HG02885 (cell line): ENCODE data around the gene FAM193A.
"Not testable (repeated sequence)": the region's sequence is repeated elsewhere in the genome, so short reads cannot be mapped to it uniquely, and the experiment has no call there.

Experiments
- ATAC-seq: cut with Tn5 transposase; IDR thresholded peaks from one replicate; pipeline ENCODE4 v1.9.1; 2021; ENCODE audit warnings: mild to moderate bottlenecking; ENCODE audit not compliant: unreplicated experiment, poor library complexity

Gene FAM193A

GRCh38 chr4:2673157-2673556 is 136.7 kb downstream of the FAM193A start:
- no peak for ATAC-seq

- ATAC-seq: not testable (repeated sequence)
Measured at GRCh38 chr4:2679762-2680161, 143.3 kb downstream of the FAM193A start.

GRCh38 chr4:2684486-2684885 is 148.0 kb downstream of the FAM193A start:
- no peak for ATAC-seq

DNA sequence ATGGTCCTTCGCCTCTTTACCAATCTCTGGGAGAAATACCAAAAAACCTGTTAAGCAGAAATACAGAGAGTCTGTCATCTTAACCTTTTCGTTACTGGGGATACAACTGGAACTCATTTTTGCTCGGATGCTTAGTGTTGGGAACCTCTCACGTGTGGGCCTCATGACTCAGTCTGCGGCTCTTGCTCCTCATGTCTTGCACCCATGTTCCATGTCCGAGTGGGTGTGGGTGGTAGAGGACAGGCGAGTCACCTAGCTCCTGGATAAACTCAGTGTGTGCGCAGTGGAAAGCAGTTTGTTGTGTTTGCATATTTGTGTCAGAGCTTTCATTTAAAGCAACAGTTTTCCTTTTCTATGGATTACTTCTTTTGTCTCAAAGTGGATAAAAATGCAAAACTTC is 149.1 kb downstream of the FAM193A start:
- ATAC-seq: no peak

DNA sequence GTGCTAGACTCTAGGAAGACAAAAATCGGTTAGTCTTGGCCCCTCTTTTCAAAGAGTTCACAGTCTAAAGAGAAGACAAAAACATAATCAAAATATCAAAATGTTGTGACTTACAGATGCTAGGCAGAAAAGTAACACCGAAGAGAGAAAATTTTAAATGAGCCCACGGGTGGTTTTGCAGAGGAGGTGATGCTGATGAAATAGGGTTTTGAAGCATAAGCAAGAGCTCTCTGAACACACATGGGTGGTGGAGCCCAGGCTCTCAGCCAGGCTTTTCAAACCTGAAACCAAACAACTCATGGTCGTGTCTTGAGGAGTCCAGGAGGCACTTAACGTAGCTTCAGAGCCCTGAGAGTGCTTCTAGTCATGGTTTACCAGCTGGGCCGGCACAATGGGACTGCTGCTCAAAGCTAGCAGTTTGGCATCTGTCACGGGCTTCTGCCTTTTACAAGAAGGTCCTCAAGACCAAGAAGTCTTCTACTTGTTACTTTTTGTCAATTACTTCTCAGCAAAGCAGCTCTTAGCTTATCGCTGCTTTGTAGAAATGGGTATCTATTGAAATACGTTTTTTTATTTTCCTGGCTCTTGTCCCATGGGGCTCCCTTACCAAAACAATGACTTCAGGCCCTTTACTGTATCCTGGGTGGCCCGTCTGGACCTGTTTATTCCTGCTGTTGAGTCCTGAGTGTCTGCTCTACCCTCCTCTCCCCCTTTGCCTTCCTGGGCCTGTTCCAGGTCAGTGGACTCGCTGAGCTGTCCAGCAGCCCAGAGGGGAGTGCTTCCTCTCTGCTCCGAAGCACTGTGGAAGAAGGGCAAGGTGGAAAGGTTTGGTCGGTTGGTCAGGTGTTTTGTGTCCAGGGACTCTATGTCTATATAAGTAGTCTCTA is 150.2 kb downstream of the FAM193A start:
- ATAC-seq: no peak

GRCh38 chr4:2688281-2688680 is 151.8 kb downstream of the FAM193A start:
- ATAC-seq: no peak

DNA sequence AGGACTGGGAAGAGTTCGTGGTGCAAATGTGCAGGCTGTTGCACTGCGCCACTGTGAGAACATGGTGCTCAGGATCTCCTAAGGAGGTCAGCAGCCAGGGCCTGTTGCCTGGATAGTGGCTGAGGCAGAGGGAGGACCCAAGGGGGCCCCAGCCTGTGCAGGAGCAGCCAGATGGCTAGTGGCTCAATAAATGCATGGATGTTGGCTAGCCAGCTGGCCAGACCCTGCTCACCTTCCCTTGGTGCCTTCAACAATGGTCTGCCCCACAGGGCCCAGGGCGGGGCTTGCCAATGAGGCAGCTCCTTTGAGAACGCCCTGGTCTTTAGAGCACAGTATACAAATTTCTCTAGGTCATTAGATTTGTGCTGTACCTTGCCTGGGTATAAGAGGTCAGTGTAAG is 152.2 kb downstream of the FAM193A start:
- ATAC-seq: no peak

DNA sequence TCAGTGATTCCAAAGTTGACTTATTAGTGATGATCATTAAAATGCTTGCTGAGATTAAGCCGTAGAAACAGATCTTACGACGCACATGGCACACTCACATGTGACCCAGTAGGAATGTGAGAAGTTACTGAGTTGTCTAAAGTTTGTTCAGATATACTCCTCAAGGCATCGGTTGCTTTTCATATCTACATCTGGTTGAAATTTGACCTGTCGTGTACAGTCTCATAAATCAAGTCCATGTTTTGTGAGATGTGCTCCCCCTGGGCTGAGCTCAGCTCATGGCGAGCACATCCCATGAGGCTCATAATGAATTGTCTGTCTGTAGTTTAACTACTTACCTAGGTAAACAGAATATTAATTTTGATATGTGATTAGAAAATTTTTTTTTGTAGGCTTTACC is 152.7 kb downstream of the FAM193A start:
- ATAC-seq: no peak

GRCh38 chr4:2689825-2690700 is 153.6 kb downstream of the FAM193A start:
- ATAC-seq: no peak

GRCh38 chr4:2691313-2691712 is 154.9 kb downstream of the FAM193A start:
- no peak for ATAC-seq

DNA sequence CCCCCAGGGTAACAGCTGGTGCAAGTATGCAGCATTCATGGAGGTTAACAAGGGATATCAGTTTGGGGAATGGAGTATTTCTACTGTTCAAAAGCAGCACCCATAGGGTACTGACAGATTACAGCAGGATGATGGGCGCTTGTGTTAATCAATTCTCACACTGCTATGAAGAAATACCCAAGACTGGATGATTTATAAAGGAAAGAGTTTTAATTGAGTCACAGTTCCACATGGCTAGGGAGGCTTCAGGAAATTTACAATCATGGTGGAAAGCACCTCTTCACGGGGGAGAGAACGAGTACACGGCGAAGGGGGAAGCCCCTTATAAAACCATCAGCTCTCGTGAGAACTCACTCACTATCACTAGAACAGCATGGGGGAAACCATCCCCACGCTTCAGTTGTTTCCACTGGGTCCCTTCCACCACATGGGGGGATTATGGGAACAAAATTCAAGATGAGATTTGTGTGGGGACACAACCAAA is 155.5 kb downstream of the FAM193A start:
- no peak for ATAC-seq

GRCh38 chr4:2694691-2695090 is 158.2 kb downstream of the FAM193A start:
- ATAC-seq: no peak

- no peak for ATAC-seq
Measured at GRCh38 chr4:2695346-2696060, 159.1 kb downstream of the FAM193A start.

- ATAC-seq: peak; percentile 87
Measured at GRCh38 chr4:2696423-2696822, 160.0 kb downstream of the FAM193A start.

DNA sequence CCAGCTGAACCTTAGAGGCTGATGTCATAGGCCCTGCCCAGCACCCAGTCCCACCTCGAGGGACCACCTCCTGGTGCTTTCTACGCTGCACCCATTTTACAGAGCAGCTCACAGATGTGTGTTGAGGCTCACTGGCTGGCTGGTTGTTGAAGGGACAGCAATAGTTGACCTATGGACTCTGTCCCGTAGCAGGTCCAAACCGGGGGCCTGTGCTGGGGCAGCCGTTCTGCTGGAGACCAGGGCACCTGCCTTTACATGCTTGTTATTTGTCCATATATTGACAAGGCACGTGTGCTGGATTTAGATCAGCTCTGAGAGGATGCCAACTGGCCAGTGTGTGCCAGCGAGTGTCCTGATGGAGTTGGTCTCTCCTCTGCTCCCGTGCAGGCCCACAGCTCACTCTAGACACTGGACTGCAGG is 161.6 kb downstream of the FAM193A start:
- ATAC-seq: no peak

GRCh38 chr4:2698504-2698903 is 162.1 kb downstream of the FAM193A start:
- no peak for ATAC-seq

DNA sequence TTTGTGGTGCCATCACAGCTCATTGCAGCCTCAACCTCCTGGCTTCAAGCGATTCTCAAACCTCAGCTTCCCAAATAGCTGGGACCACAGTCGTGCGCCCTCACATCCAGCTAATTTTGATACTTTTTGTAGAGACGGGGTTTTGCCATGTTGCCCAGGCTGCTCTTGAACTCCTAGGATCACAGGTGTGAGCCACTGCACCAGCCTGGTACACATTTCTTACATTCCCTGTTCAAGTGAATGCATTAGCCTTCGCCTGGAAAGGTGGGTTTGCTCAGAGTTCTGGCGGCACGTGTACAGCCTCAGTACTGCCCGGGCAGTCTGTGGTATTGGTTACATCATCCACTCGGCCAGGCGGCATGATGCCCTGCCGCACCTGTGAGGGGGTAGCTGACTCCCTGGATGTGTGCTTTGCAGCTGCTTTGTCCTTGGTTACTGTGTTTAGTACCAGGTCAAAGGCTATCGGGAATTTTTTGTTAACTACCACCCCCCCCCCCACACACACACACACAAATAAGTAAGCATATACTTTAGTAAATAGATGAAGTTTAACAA is 162.6 kb downstream of the FAM193A start:
- ATAC-seq: no peak

DNA sequence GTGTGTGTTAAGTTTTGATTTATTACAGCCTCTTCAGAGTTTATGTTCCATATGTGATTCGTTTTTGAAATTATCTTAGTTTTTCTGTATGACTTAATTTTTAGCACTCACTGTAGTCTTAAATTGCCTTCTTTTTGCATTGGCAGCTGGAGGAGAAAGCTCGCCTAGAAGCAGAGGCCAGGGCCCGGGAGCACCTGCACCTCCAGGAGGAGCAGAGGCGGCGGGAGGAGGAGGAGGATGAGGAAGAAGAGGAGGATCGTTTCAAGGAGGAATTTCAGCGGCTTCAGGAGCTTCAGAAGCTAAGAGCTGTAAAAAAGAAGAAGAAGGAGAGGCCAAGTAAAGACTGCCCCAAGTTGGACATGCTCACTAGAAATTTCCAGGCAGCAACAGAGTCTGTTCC is 163.1 kb downstream of the FAM193A start:
- no peak for ATAC-seq

- ATAC-seq: no peak
Measured at GRCh38 chr4:2700031-2700430, 163.6 kb downstream of the FAM193A start.

DNA sequence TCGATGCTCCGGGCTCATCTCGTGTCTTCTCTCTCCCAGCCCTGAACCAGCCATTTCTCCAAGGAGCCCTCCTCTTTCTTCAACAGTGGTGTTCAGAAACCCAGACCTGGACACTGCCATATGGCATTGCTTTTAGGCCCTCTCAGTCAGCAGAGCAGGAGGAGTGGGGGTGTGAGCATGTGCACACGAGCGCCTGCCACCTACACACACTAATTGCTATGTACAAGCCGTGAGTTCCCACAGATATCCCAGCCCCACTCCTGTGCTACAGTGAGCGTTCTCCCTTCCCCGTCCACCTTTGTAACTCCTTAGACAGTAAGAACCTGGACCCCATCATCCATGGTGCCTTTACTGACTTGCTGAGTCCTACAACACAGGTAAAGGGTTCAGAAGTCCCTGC is 165.9 kb downstream of the FAM193A start:
- no peak for ATAC-seq
